ENCODE measurements around the gene CAMKK2.
"Not testable (repeated sequence)": the region's sequence is repeated elsewhere in the genome, so short reads cannot be mapped to it uniquely, and the experiment has no call there.

The CAMKK2 gene

GRCh38 chr12:121241156-121241970, 55.1 kb downstream of the CAMKK2 start:
- DNase-seq: no peak

- no peak for DNase-seq
These were observed 55.9 kb downstream of the CAMKK2 start for GRCh38 chr12:121240484-121241101.

- no peak for DNase-seq
These were observed 56.5 kb downstream of the CAMKK2 start for GRCh38 chr12:121240062-121240420.

- DNase-seq: no peak
These were observed 57.0 kb downstream of the CAMKK2 start for GRCh38 chr12:121239351-121240061.

- no peak for DNase-seq
These were observed 57.7 kb downstream of the CAMKK2 start for GRCh38 chr12:121238604-121239350.

- no peak for DNase-seq
These were observed 58.4 kb downstream of the CAMKK2 start for GRCh38 chr12:121238086-121238485.

- no peak for DNase-seq
These were observed 59.1 kb downstream of the CAMKK2 start for GRCh38 chr12:121237415-121237814.

GRCh38 chr12:121236776-121237175, 59.7 kb downstream of the CAMKK2 start:
- no peak for DNase-seq

- no peak for DNase-seq
These were observed 62.9 kb downstream of the CAMKK2 start for GRCh38 chr12:121233628-121234020.

GRCh38 chr12:121232977-121233627, 63.4 kb downstream of the CAMKK2 start:
- DNase-seq: no peak

- no peak for DNase-seq
These were observed 64.3 kb downstream of the CAMKK2 start for GRCh38 chr12:121232163-121232562.

GRCh38 chr12:121230538-121230907, 66.0 kb downstream of the CAMKK2 start:
- DNase-seq: no peak

GRCh38 chr12:121229826-121230537, 66.5 kb downstream of the CAMKK2 start:
- peak; percentile 34 for DNase-seq

- DNase-seq: no peak
These were observed 67.4 kb downstream of the CAMKK2 start for GRCh38 chr12:121228919-121229665.

GRCh38 chr12:121227294-121227693, 69.2 kb downstream of the CAMKK2 start:
- DNase-seq: no peak

GRCh38 chr12:121226871-121227270, 69.6 kb downstream of the CAMKK2 start:
- not testable (repeated sequence) for DNase-seq

GRCh38 chr12:121226399-121226798, 70.1 kb downstream of the CAMKK2 start:
- DNase-seq: no peak

- DNase-seq: no peak
These were observed 71.9 kb downstream of the CAMKK2 start for GRCh38 chr12:121224591-121224990.

- DNase-seq: no peak
These were observed 72.9 kb downstream of the CAMKK2 start for GRCh38 chr12:121223292-121224285.

GRCh38 chr12:121222847-121223246, 73.7 kb downstream of the CAMKK2 start:
- DNase-seq: no peak

All from T1000 (cell line).